ENCODE data around the gene PRIMA1. TPM values are rescaled to one million over a fixed set of nuclear protein-coding genes. Genes with fewer than 3 reads are reported as not detected.

The PRIMA1 gene
- total RNA-seq, 1 experiment from 2014 or later, result not detected

DNA sequence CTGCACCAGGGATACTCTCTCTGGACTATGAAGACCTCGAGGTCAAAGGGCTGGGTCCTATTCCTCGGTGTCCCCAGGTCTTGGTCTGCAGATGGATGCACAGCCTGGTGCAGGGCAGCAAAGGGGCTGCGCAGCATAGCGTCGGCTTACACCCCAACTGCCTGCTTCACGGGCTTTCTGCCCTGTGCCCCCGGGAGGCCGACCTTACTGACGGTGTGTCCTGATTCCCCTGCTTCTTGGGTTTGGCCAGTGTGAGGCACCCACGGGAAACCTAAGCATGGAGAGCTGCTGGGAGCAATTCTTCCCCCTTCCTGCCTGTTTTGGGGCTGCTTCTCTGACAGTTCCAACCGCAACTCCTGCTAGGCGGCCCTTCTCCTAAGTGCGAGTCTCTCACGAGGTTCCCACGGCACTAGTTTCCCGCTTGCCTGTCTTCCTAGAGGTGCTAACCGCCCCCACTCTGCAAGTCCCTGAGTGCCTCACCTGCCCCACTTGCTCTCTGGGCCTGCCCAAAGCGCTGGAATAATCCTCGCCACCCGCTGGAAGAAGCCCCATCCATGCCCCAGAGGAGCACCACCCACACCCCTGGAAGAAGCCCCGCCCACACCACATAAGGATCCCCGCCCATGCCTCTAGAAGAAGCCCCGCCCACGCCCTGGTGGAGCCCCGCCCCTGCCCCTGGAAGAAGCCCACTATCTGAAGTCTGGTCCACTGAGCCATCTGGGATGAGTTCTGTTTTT, 54.0 kb downstream of the PRIMA1 start:
- peak in 1 of 2 experiments; percentile 13 for DNase-seq
- Histone ChIP-seq H3K27ac (no peak overlapping the region), H3K4me3 (no peak overlapping the region), H3K36me3 (no peaks in the 10 kb centered on the region), H3K4me1 (no peaks in the 10 kb centered on the region), H3K9me3 (replicated peaks) (no peaks in the 10 kb centered on the region), H3K27me3 (no peaks in the 10 kb centered on the region)

DNA sequence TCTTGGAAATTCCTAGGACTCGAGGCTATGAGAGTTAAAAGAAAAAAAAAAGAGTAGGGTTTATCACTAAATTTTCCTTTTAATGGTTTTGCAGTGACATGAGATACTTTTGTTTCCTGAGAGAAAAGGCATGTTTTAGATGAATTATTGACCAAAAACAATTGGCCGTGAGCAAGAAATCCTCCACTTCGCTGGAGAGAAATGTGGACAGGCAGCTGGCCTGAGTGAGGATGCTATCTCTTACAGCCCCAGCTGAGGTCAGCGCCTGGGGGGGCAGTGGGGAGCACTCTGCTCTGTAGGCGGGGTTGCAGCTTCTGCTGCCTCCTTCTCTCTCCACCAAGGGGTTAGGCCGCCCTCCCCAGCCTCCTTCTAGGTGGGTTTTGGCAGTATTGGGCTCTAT, 54.7 kb downstream of the PRIMA1 start:
- no peaks in the 10 kb centered on the region for H3K27me3 ChIP-seq
- no peaks in the 10 kb centered on the region for H3K4me1 ChIP-seq
- no peak overlapping the region for H3K4me3 ChIP-seq
- no peaks in the 10 kb centered on the region for H3K36me3 ChIP-seq
- DNase-seq, result no peak
- no peak overlapping the region for H3K27ac ChIP-seq
- H3K9me3 ChIP-seq (replicated peaks), result no peaks in the 10 kb centered on the region

DNA sequence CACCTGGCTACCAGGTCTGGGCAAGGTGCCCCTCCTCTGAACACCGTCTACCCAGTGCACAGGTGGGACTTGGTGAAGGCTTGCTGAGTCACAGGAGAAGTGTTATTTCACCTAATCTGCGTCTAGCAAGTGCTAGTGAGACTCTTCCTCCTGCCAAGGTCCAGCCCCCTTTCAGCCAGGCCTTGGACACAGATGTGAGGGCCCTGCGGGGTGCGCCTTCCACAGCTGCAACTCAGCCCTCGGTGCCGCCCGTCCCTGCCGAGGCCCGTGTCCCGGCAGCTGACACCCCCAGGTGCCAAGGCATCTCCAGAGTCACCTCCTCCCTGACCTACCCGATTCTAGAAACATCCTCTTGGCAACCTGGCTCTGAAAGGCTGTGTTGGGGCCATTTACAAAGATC, 55.1 kb downstream of the PRIMA1 start:
- Histone ChIP-seq H3K27ac (no peak overlapping the region), H3K4me3 (no peak overlapping the region), H3K9me3 (replicated peaks) (no peaks in the 10 kb centered on the region), H3K36me3 (no peaks in the 10 kb centered on the region), H3K4me1 (no peaks in the 10 kb centered on the region), H3K27me3 (no peaks in the 10 kb centered on the region)
- DNase-seq, result no peak

DNA sequence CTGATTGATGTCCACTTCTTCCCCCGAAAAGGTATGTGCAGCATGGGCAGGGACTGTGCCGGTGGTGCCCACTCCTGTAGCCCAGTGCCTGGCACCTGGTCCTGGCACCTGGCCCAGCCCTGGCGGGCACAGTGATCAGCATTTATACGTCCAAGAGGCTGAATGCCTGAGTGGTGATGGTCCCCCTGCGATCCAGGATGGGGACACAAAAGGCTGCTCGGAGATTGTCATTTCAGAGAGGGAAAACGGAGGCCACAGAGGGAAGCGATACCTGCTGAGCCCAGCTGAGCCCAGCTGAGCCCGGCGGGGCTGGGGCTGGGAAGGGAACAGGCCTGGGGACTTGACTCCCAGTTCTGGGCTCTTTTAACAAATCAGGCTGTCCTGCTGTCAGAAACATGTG, 55.8 kb downstream of the PRIMA1 start:
- H3K4me1 ChIP-seq, result no peaks in the 10 kb centered on the region
- no peaks in the 10 kb centered on the region for H3K36me3 ChIP-seq
- H3K9me3 ChIP-seq (replicated peaks), result no peaks in the 10 kb centered on the region
- H3K27me3 ChIP-seq, result no peaks in the 10 kb centered on the region
- DNase-seq, result no peak
- no peak overlapping the region for H3K27ac ChIP-seq
- H3K4me3 ChIP-seq, result no peak overlapping the region

DNA sequence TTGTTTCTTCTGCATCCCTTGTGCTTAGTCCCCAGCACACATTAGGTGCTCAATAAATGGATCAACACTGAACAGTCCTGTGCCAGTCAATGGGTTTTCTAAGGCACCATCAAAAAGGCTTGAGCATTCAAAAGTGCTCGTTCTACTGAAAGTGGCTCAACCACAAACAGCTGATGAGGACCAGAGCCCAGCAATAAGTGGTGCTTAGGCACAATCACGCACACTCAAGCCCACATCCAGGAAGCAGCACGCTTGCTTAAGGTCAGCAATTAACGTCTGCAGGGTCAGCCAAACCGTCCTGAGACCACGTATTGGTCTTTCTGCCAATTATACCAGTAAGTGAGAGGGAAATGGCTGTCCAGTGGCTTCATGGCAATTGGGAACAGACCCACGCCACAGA, 56.5 kb downstream of the PRIMA1 start:
- H3K27ac ChIP-seq, result no peak overlapping the region
- H3K36me3 ChIP-seq, result no peaks in the 10 kb centered on the region
- H3K27me3 ChIP-seq, result no peaks in the 10 kb centered on the region
- H3K4me3 ChIP-seq, result no peak overlapping the region
- no peak for DNase-seq
- no peaks in the 10 kb centered on the region for H3K9me3 ChIP-seq (replicated peaks)
- H3K4me1 ChIP-seq, result no peaks in the 10 kb centered on the region

DNA sequence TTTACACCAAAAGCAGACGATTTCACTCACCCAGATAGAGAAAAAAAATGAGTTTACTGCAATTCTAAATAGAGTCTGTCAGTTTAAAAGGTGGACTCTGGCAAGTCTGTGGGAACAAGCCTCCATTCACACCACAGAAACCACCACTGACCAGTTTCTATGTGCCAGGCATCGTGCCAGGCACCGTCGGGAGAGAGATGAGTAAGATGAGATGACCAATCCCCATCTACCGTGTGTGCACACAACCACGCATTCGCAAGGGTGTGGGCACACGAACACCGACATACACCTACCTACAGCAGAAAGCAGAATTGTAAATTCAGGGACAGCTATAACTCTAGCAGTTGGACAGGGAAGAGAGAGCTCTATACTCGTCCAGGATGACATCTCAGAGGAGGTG, 58.3 kb downstream of the PRIMA1 start:
- no peaks in the 10 kb centered on the region for H3K4me1 ChIP-seq

DNA sequence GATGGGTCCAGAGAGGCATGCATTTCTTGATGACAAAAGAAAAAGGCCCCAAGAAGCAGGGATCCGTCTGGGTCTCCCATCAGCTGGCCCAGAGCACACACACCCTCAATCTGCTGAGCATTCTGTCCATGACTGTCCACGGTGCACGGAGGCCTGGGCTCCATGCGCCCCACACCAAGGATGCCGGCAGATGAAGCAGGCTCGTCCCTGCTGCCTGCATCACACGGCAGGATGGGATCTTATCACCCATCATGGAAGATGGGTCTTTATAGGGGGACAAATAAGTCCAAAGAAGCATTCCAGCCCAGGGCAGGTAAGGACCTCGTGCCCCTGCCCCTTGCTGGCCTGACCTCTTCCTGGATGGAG, 59.7 kb downstream of the PRIMA1 start:
- no peaks in the 10 kb centered on the region for H3K36me3 ChIP-seq
- no peaks in the 10 kb centered on the region for H3K9me3 ChIP-seq (replicated peaks)
- H3K27ac ChIP-seq, result no peak overlapping the region
- H3K4me1 ChIP-seq, result no peaks in the 10 kb centered on the region
- H3K4me3 ChIP-seq, result no peak overlapping the region
- DNase-seq, result no peak
- H3K27me3 ChIP-seq, result no peaks in the 10 kb centered on the region

More for the DNA sequence above, 58.3 kb downstream of the PRIMA1 start:
- H3K4me3 ChIP-seq, result no peak overlapping the region
- H3K27ac ChIP-seq, result no peak overlapping the region
- H3K9me3 ChIP-seq (replicated peaks), result no peaks in the 10 kb centered on the region
- no peaks in the 10 kb centered on the region for H3K27me3 ChIP-seq
- DNase-seq, result no peak
- H3K36me3 ChIP-seq, result no peaks in the 10 kb centered on the region

DNA sequence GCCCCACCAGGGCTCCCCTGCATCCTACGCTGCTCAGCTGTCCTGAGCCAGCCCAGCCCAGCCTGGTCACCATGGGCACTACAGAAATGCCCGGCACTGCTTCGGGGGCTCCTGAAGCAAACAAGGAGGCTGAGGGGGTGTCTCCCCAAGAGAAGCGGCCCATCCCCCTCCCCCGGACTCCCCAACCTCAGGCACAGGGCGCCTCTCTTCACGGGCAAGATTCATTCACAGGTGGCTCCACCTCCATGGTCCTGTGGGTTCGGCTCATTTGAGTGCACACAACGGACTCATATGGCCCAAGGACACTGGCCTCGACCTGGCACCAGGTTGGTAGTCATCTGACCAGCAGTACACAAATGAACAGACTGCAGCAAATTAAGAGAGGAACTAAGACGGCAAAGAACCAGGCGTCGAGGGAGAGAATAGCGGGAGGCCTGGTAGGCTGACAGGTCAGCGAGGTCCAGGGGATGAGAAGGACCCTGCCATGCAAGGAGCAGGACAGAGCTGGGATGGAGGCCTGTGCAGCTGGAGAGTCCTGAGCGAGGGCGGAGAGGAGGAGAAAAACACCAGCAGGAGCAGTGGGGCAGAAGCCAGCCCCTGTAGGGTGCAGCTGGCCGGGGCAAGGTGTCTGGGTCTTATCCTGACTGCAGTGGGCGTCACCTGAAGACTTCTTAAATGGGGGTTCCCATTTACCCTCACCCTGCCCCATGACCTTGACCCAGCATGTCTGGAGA, 60.2 kb downstream of the PRIMA1 start:
- H3K4me1 ChIP-seq, result no peaks in the 10 kb centered on the region
- no peak overlapping the region for H3K4me3 ChIP-seq
- no peaks in the 10 kb centered on the region for H3K36me3 ChIP-seq
- no peak overlapping the region for H3K27ac ChIP-seq
- DNase-seq, result no peak
- H3K9me3 ChIP-seq (replicated peaks), result no peaks in the 10 kb centered on the region
- H3K27me3 ChIP-seq, result no peaks in the 10 kb centered on the region

DNA sequence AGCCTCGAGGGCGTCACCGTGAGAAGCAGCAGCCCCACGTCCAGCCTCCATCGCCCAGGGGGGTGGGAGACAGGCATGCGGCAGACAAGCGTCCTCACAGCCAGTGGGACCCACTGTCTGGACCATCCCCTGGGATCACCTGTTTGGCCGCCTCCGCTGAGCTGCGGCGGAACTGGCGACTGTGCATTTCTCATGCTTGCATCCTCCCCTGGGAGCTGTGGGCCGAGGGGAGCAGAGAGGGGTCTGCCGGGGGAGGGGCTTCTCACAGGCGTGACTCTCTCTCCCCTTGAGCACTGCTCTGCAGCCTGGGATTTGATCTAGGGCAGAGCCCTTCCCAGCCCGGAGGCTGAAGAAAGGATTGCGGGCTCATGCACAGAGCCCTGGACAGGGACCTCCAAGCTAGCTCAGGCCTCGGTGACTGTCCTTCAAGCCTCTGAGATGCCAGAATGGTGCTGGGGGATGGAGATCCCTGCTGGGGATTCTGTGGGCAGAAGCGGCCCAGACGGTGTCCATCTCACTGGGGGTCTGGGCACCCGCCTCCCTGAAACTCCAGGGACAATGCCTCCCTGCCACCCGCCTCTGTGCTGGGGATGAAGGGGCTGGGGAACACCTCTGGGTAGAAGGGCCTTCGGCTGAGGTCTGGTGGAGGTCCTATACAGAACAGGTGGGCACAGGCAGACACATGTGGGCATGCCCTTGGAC, 61.1 kb downstream of the PRIMA1 start:
- Histone ChIP-seq H3K27ac (no peak overlapping the region), H3K36me3 (no peaks in the 10 kb centered on the region), H3K27me3 (no peaks in the 10 kb centered on the region), H3K4me3 (no peak overlapping the region), H3K4me1 (no peaks in the 10 kb centered on the region), H3K9me3 (replicated peaks) (no peaks in the 10 kb centered on the region)
- no peak for DNase-seq

DNA sequence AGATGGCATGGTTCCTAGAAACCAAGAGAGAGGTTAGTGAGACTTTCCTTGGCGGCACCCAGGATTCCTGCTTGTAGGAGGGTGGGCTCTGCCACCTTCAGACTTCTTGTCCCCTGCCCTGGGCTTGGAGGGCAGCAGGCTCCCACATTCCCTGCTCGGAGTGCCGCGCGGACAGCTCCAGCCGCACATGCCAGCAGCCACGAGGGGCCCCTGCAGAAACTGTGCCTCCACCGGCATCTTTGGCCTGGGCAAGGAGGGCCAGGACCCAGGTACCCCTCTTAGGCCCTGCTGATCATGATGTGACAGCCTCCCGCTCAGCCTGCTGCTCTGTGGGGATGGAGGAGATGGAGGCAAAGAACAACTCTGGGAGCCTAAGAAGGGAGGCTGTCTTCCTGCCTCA, 62.3 kb downstream of the PRIMA1 start:
- DNase-seq, result no peak
- Histone ChIP-seq H3K27me3 (no peaks in the 10 kb centered on the region), H3K4me3 (no peak overlapping the region), H3K27ac (no peak overlapping the region), H3K36me3 (no peaks in the 10 kb centered on the region), H3K4me1 (no peaks in the 10 kb centered on the region), H3K9me3 (replicated peaks) (no peaks in the 10 kb centered on the region)

DNA sequence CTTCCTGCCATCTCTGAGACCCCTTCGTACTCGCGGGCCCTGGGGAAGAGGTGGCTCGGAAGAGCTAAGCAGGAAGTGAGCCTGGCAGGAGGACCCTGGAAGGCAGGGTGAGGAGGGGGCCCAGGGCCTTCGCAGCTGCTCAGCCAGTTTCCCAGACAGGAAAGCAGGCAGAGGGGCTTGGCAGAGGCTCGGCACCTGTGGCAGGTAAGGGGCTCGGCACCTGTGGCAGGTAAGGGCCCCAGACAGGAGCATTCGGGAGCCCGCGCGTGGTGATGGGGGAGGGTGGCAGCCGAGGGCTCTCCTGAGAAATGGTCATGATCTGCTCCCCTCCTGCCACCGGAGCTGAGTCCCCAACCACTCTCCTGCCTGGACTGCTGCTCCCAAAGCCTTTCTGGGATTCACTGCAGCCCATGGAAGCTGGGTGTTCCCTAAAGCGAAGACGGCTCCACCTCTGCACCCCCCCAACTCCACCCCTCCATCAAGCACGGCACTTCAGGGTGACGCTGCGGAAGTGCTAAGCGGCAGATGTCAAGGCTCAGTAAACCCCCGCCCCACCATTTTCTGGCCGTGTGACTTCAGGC, 63.2 kb downstream of the PRIMA1 start:
- Histone ChIP-seq H3K27ac (no peak overlapping the region), H3K27me3 (no peaks in the 10 kb centered on the region), H3K9me3 (replicated peaks) (no peaks in the 10 kb centered on the region), H3K4me1 (no peaks in the 10 kb centered on the region), H3K4me3 (no peak overlapping the region), H3K36me3 (no peaks in the 10 kb centered on the region)
- DNase-seq, result no peak

DNA sequence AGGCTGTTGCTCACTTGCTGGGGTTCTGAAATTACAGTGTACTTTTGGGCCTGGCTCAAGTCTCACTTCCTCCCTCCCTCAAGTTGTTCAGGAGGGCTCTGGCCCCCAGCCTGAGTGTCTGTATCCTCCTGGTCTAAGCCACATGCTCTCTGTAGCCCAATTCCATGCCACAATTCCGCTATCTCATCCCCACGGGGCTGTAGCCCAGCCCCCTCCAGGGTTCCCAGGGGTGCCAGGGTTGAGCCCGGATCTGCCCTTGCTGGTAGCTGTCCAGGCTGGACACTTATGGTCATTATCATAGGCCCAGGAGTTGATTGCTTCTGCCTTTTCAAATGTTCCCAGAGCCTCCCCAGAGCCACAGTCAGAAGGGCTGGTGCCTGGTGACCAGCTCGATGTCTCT, 65.3 kb downstream of the PRIMA1 start:
- no peak overlapping the region for H3K4me3 ChIP-seq
- H3K4me1 ChIP-seq, result no peaks in the 10 kb centered on the region

DNA sequence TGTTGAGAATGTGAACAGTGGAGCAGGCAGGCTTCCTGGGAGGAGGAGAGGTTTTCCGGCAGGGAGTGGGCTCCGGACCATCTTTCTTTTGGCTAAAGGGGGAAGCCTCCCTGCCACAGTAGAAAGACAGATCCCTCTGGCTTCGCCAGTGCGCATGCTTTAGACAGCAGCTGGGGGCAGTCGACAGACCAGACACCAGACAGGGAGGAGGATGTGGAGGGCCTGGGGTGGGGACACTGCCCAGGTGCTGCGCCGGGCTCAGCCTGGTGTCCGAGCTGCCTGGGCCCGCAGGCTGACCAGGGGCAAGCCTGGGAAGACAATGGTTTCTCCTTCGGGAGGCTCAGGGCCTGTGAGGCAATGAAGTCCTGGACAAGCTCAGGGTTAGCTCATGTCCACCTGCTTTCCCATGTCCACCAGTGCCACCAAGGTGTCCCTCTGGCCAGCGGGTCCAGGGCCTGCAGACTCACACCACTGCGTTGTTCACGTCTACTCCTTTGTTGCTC, 67.3 kb downstream of the PRIMA1 start:
- DNase-seq, result no peak
- no peaks in the 10 kb centered on the region for H3K27me3 ChIP-seq
- H3K4me1 ChIP-seq, result no peaks in the 10 kb centered on the region
- H3K4me3 ChIP-seq, result no peak overlapping the region
- no peaks in the 10 kb centered on the region for H3K9me3 ChIP-seq (replicated peaks)
- no peak overlapping the region for H3K27ac ChIP-seq
- no peaks in the 10 kb centered on the region for H3K36me3 ChIP-seq

More for the DNA sequence above, 65.3 kb downstream of the PRIMA1 start:
- Histone ChIP-seq H3K27me3 (no peaks in the 10 kb centered on the region), H3K27ac (no peak overlapping the region), H3K36me3 (no peaks in the 10 kb centered on the region), H3K9me3 (replicated peaks) (no peaks in the 10 kb centered on the region)
- DNase-seq, result no peak

DNA sequence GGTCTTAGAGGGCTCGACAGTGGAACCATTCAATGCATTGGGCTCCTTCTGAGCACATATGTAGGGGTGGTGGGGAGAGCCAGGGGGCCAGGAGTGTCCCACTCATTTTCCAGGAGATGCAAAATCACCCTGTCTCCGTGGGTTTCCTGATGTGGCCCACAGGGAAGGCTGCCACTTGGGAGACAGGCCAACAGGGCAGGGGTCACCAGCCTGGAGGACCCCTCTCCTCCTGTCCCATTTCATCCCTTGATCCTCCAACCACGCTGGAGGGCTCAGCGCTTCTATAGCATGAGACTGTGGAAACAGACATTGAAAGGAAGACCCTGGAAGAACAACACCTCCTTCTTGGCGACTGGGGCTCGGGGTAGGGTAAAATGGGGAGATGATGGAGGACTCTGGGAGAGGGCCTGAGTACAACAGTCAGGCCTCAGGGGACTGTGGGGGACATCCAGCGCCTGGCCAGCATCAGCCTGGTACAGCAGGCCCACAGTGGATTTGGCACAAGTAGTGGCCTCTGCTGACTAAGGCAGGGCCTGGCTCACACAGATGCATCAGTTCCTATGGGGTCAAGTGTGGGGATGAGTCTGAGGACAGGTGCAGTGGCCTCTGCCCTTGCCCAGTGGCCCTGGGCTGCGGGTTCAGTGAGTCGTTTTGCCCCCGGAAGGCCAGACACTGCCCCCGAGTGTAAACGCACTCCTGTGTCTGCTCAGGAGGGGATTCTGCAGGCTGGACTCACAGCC, 68.0 kb downstream of the PRIMA1 start:
- Histone ChIP-seq H3K4me1 (no peaks in the 10 kb centered on the region), H3K27ac (no peak overlapping the region), H3K36me3 (no peaks in the 10 kb centered on the region), H3K4me3 (no peak overlapping the region), H3K9me3 (replicated peaks) (no peaks in the 10 kb centered on the region), H3K27me3 (no peaks in the 10 kb centered on the region)
- no peak for DNase-seq

Measured in SJCRH30 (cell line).